ENCODE data around the gene HDAC10.

HDAC10 gene

DNA sequence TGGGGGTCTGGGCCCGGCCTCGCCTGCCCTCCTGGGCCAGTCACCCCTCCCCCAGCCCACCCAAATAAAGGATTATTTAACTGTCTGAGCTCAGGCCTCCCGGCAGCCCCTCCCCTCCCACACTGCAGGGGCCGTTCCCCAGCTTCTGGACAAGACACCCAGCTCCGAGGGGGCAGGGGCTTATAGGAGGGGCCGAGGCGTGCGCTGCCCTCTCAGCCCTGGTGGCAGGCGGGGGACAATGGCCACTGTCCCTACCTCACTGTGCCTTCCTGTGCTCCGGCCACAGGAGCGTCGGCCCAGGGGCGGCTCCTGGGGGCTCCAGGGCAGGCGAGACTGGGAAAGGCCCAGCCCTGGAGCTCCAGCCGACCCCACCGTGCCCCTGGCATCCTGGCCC, 52.4 kb downstream of the HDAC10 start:
- DNase-seq, result no peak

DNA sequence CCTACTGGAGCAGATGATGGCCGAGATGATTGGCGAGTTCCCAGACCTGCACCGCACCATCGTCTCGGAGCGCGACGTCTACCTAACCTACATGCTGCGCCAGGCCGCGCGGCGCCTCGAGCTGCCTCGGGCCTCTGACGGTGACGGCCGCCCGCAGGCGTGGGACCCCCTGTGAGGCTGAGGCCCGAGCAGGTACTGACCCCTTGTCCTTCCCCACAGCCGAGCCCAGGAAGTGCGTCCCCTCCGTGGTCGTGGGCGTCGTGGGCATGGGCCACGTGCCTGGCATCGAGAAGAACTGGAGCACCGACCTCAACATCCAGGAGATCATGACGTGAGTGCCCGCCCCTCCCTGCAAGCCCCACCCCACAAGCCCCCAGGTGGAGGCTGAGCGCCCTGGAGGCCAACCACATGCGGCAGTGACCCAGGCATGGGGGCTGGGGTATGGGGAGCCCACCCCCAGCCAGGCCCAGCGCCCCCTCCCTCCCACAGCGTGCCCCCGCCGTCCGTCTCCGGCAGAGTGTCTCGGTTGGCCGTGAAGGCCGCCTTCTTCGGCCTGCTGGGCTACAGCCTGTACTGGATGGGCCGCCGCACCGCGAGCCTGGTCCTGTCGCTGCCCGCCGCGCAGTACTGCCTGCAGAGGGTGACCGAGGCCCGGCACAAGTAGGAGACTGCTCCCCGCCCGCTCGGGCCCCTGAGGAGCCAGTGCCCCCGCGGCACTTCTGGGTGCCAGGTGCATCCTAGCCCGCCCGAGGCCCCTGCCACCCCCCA, 53.0 kb downstream of the HDAC10 start:
- DNase-seq, result no peak

DNA sequence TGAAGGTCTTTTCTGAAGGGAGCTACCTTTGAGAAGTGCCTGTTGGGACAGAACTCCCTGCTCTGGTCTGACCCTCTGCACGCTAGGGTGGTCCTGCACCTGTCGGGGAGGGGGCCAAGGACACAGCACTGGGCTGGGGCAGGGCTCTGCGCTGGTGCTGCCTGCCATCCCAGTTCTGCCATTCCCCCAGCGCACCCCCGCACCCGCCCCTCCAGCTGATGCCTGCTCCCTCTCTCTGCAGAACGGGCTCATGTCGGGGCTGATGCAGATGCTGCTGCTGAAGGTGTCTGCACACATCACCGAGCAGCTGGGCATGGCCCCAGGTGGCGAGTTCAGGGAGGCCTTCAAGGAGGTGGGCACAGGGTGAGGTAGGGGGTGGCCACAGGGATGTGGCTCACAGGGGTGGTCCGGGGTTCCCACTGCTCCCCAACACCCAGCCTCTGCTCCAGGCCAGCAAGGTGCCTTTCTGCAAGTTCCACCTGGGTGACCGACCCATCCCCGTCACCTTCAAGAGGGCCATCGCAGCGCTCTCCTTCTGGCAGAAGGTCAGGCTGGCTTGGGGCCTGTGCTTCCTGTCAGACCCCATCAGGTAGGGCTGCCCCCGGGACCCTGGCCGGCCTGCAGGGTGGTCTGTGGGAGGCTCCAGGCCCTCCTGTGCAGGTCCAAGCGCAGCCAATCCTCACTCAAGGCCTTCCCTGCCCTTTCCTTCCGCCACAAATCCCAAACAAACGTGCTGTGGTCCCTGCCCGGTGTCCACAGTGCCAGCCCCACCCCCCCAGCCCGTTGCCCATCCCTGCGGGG, 53.9 kb downstream of the HDAC10 start:
- no peak for DNase-seq

DNA sequence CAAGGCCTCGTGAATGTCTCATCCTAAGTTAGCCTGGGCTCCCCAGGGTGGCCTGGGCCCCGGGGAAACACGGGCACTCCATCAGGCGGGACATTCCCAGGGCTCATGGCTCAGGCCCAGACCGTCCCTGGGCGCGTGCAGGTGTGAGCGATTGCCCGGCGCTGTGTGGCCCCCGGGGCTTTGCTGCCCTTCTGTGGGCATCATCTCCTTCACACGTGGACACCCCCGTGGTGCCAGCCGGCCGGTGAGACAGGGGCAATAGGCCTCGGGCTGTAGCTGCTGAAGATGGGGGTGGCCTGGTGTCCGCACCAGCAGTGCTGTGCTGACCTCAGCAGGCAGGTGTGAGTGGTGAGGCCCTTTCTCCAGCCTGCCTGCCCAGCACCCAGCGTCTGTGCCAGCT, 54.8 kb downstream of the HDAC10 start:
- no peak for DNase-seq
